Hematopoietic multipotent progenitor cell treated with erythropoietin and hydrocortisone succinate and interleukin-3 and kit ligand, for 17 days (in vitro differentiated cells): ENCODE measurements around the gene ATP6V1E1.
"Not testable (repeated sequence)": the region's sequence is repeated elsewhere in the genome, so short reads cannot be mapped to it uniquely, and the experiment has no call there.

Source experiments
- DNase-seq: peaks from one replicate; pipeline ENCODE4 v3.0.0-alpha.2; 2015; ENCODE audit warnings: low spot score

Gene ATP6V1E1

GRCh38 chr22:17581056-17581455 lies 47.5 kb downstream of the ATP6V1E1 start:
- DNase-seq = no peak

- no peak for DNase-seq
Observed at GRCh38 chr22:17580441-17581031, 48.0 kb downstream of the ATP6V1E1 start.

- no peak for DNase-seq
Observed at GRCh38 chr22:17579535-17579981, 49.0 kb downstream of the ATP6V1E1 start.

- no peak for DNase-seq
Observed at GRCh38 chr22:17578136-17578754, 50.3 kb downstream of the ATP6V1E1 start.

DNA sequence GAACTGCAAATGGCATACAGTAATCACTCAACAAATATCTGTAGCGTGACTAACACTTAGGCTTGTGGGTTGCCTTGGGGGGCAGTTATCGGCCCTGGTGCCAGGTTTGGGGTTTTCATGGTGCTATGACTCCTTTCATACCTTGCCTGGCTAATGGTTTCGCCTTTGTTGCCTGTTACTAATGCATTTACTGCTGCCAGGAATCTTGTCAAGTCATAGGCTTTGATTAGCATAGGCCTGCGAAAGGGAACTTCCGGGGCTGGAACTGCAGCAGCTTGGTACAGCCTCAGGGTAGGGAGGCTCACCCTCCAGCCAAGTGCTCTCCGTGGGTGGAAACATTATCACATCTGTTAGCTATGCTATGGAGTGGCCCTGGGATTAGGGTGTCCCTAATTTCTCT lies 52.1 kb downstream of the ATP6V1E1 start:
- no peak for DNase-seq

DNA sequence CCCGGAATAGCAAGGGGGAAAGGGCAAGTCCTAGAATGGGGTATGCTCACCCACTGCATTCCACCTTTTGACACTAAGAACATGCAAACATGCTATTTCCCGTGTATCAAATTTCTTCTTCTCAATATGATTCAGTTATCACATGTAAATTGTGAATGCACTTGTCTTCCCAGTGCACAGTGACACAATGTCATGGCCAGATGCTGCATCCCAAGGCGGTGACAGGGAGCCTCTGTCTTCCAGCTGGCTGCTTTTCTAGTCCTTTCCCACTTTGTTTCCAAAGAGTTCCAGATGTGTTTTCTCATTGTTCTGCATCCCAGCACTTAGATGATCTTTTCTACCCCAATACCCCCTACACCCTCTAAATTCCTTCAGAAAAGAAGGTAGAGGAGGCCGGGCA lies 52.9 kb downstream of the ATP6V1E1 start:
- DNase-seq = no peak

DNA sequence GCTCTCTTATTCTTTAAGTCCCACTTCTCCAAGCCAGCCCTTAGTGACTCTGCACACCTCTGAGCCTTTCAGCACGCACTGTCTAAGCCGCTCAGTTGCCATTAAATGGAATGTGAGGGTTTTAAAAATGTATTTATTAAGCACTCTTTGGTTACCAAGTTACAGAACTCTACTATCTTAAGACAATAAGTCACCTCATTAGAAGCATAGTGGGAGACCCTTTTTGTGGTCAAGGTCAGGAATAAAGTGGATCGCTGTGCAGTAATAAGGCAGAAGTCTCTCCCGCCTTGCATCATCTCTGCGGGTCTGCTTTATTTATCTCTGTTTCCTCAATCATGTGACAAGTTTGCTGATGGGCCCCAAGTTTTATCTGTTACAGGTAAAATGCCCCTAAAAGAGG lies 53.4 kb downstream of the ATP6V1E1 start:
- DNase-seq = no peak

DNA sequence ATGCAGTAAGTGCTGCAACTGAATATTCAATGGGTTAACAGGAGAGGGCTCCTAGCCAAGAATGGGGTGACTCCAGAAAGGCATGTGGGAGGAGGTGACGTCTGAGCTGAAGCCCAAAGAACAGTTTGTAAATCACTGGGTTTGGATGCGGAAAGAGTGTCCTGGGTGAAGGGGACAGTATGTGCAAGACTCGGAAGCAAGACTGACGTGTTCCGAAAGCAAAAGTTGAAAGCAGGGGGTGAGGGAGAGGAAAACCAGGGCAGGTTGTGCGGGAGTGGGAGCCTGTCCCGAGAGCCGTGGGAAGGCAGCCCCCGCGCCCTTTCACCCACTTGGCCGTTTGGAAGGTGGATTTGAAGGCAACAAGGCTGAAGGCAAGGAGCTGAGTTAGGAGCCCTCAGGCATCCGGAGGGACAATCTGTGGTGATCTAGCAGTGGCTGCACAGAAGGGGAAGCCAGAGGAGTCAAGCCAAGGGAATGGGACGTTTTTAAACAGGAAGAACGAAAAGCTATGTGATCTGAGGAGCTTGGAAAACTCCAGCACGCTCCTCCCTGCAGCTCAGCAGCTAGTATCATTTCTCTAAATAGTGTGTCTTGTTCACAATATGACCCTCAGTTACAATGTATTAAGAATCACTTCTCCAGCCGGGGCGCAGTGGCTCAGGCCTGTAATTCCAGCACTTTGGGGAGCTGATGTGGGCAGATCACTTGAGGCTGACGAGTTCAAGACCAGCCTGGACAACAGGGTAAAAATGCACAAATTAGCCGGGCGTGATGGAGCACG lies 57.5 kb downstream of the ATP6V1E1 start:
- DNase-seq = no peak

DNA sequence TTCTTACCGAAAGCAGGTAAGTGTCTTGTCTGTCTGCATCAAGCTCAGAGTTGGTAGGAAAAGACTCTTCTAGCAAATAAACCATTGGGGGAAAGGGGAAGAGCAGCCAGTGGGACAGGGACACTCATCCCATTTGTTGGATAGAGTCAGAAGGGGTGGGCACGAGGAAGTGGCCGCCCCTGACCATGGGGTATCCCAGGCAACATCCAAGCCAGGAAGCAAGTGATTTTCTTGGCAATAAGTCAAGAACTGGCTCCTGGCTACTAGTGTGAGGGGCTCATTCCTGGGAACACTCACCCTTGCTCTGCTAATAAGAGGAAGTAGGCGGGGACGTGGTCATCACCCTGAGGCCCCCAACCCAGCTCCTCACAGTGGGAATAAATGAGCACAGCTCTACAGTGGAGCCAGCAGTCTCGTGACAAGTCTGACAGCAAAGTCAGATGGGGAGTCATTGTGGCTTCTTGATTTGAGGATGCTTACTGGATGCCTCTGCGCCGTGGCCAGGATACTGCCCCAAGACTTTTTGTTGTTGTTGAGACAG lies 58.5 kb downstream of the ATP6V1E1 start:
- DNase-seq = no peak

DNA sequence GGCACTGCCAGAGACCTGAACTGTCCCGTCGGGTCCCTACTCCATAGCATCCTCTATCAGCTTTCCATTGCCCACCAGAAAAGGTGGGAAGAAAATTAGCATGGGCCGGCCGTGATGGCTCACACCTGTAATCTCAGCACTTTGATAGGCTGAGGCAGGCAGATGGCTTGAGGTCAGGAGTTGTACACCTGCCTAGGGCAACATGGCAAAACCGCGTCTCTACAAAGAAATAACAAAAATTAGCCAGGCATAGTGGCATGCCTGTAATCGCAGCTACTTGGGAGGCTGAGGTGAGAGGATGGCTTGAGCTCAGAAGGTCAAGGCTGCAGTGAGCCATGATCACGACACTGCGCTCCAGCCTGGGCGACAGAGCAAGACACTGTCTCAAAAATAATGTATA lies 61.8 kb downstream of the ATP6V1E1 start:
- no peak for DNase-seq

DNA sequence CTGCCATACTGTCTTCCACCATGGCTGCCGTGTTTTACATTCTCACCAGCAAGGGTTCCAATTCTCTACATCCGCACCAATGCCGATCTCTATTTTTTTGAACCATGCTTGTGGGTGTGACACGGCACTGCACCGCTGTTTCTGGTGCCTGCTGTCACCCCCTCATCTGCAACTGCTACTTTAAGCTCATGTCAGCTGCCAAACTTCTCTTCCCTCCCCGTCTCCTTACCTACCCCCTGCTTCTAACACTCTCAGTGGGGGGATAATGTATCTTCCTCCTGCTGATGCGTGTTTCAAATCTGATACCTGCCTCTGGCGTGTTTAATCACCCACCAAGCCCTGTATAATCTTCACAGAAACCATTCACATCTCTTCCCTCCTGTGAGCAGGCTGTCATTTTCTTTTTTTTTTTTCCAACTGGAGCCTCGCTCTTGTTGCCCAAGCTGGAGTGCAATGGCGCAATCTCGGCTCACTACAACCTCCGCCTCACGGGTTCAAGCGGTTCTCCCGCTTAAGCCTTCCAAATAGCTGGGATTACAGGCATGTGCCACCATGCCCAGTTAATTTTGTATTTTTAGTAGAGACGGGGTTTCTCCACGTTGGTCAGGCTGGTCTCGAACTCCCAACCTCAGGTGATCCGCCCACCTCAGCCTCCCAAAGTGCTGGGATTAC lies 62.4 kb downstream of the ATP6V1E1 start:
- not testable (repeated sequence) for DNase-seq

GRCh38 chr22:17563936-17564391 lies 64.6 kb downstream of the ATP6V1E1 start:
- no peak for DNase-seq

- DNase-seq = no peak
Observed at GRCh38 chr22:17562906-17563870, 65.4 kb downstream of the ATP6V1E1 start, which contains the start of gene SLC25A18. SLC25A18 (plus strand) TSS chr22:17563498; CDS start chr22:17579945, 16,447 bp downstream.

DNA sequence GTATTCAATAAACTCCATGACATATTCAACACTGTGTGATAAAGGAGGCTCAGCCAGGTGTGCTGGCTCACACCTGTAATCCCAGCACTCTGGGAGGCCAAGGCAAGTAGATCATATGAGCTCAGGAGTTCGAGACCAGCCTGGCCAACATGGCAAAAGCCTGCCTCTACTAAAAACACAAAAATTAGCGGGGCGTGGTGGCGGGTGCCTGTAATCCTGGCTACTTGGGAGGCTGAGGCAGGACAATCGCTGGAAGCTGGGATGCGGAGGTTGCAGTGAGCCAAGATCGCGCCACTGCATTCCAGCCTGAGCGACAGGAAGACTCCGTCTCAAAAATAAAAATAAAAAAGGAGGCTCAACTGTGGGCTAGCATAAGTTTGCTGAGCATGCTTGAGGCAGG lies 69.4 kb downstream of the ATP6V1E1 start:
- DNase-seq = no peak

DNA sequence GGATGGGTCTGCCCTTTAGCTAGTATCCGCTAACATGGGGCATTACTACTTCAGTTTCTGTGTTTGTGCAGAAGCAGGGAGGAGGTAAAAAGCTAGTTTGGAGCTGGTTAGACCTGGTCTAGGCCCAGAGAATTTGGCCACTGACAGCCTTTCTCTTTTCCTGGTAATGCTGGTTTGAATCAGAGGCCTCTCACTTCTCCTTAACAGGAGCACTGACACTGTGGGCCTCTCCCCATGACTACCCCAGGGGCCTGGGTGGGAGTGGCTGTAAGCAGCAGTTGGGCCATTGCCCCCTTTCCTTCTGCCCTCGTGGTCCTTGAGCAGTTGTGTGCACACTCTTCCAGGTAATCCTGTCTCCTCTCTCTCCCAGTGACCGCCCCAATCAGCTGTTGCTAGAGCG lies 73.7 kb downstream of the ATP6V1E1 start:
- no peak for DNase-seq

DNA sequence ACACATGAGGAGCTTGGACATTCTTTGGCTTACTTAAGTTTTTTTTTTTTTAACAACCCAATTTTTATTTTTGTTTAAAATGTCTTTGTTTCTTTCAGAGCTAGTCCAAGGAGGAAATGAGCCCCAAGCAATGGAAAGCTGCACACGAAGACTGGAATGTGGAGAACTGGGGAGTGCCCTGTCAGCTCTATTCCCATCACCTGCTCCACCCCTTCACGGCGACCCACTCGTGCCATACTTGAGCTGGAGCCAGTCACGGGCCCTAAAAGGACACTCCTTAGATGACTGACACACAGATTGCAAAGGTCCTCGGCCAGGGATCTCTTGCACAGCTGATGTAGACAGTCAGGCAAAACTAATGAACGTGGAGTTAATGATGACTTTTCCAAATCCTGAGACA lies 75.8 kb downstream of the ATP6V1E1 start:
- DNase-seq = no peak

GRCh38 chr22:17549655-17550054 lies 78.9 kb downstream of the ATP6V1E1 start:
- DNase-seq = no peak

DNA sequence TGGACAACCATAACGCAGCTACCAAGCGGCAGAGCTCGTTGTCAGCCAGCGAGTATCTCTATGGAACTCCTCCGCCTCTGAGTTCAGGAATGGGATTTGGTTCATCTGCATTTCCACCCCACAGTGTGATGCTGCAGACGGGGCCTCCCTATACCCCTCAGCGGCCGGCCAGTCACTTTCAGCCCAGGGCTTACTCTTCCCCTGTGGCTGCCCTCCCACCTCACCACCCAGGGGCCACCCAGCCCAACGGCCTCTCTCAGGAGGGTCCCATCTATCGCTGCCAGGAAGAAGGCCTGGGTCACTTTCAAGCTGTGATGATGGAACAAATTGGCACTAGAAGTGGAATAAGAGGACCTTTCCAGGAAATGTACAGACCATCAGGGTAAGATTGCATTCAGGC lies 79.4 kb downstream of the ATP6V1E1 start:
- DNase-seq = no peak

GRCh38 chr22:17548756-17549035 lies 79.9 kb downstream of the ATP6V1E1 start:
- DNase-seq = no peak

DNA sequence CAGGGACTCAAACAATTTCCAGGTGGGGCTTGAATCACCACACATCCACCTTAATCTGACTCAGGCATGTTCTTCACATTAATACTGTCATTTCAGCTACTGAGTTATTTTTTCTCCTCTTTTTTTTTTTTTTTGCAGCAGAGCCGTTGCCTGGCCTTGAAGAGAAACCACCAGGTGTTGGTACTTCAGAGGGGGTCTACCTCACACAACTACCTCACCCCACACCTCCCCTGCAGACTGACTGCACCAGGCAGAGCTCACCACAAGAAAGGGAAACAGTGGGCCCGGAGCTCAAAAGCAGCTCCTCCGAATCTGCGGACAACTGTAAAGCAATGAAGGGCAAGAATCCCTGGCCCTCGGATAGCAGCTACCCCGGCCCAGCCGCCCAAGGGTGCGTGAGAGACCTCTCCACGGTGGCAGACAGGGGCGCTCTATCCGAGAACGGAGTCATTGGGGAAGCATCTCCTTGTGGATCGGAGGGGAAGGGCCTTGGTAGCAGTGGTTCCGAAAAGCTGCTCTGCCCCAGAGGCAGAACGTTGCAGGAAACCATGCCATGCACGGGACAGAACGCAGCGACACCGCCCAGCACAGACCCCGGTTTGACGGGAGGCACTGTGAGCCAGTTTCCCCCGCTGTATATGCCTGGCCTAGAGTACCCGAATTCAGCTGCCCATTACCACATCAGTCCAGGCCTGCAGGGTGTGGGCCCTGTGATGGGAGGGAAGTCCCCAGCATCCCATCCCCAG lies 80.4 kb downstream of the ATP6V1E1 start:
- DNase-seq = no peak

DNA sequence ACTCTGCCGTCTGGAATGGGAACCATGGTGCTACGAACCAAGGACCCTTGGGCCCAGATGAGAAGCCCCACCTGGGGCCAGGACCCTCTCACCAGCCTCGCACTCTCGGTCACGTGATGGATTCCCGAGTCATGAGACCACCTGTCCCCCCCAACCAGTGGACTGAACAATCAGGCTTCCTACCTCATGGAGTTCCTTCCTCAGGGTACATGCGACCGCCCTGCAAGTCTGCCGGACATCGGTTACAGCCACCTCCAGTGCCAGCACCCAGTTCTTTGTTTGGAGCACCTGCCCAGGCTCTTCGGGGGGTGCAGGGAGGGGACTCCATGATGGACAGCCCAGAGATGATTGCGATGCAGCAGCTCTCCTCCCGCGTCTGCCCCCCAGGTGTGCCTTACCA lies 86.1 kb downstream of the ATP6V1E1 start:
- no peak for DNase-seq
